Testis (tissue), 3 donors: ENCODE measurements around the gene EPS8L2. TPM values are rescaled to one million over a fixed set of nuclear protein-coding genes. Genes with fewer than 3 reads are reported as not detected.
A peak's percentile ranks its signal among the peaks of the same experiment; 100 is the strongest.
"Not testable (repeated sequence)": the region's sequence is repeated elsewhere in the genome, so short reads cannot be mapped to it uniquely, and the experiment has no call there.

ENCODE experiments used
- DNase-seq: peaks from one replicate; pipeline ENCODE4 v3.0.0-alpha.2; 2019
- H3K27ac ChIP-seq, 2 donors: fragments of 200-600 bp; sonication (generic); one replicate each; pipeline ENCODE4 v1.5.1; 2019
- H3K27me3 ChIP-seq: fragments of 200-600 bp; sonication (generic); one replicate; pipeline ENCODE4 v1.5.1; 2019
- H3K36me3 ChIP-seq: fragments of 200-600 bp; sonication (generic); one replicate; pipeline ENCODE4 v1.5.1; 2017; ENCODE audit warnings: low read depth; ENCODE audit errors: missing control alignments
- H3K4me1 ChIP-seq: fragments of 200-600 bp; sonication (generic); one replicate; pipeline ENCODE4 v1.5.1; 2019
- H3K4me3 ChIP-seq, 2 donors: fragments of 200-600 bp; sonication (generic); one replicate each; pipeline ENCODE4 v1.5.1; 2017 to 2019
- H3K9me3 ChIP-seq: fragments of 200-600 bp; sonication (generic); one replicate; pipeline ENCODE4 v1.5.1; 2017
- CTCF ChIP-seq, 3 experiments: fragments of 450-650 bp in 2 of 3; fragments of 200-600 bp in 1 of 3; sonication (generic) in 1 of 3; IDR thresholded peaks; one replicate each; pipeline ENCODE4 v1.5.1; 2016 to 2019; ENCODE audit warnings: antibody characterized with exemption in 3 of 3, mild to moderate bottlenecking in 2 of 3, moderate library complexity in 1 of 3
- POLR2A ChIP-seq: fragments of 450-650 bp; IDR thresholded peaks from one replicate; pipeline ENCODE4 v1.6.1; 2017; ENCODE audit warnings: antibody characterized with exemption, mild to moderate bottlenecking, moderate library complexity
- WGBS, 2 donors: methylation state at CpG; one replicate each; pipeline ENCODE4 v1.1.5; 2018; 5-methylcytosine and 5-hydroxymethylcytosine counted together
- intact Hi-C: fragments of 100-400 bp; cut with DNase I; formaldehyde crosslinking; loops from one replicate; pipeline ENCODE4 v1.15.1; 2023; ENCODE audit warnings: low total_unique reads
- polyA plus RNA-seq: library from polyadenylated mRNA; stranded (reverse); fragments of 350-450 nt; fragmentation: Illumina TruSeq; extraction: RNeasy Lipid Tissue Mini Kit (QIAGEN cat#74804); gene quantifications from one replicate; pipeline ENCODE4 v1.2.3, GENCODE V29; 2014; ENCODE audit warnings: low read depth, low replicate concordance; ENCODE audit not compliant: insufficient read depth
- total RNA-seq, 2 donors: library from RNA; depleted of rRNA; stranded (reverse); fragments of >200 nt; gene quantifications; one replicate each; pipeline ENCODE4 v1.2.3, GENCODE V29; 2016

EPS8L2 gene
- total and polyA plus RNA-seq, 3 donors from 2014 or later = 14.3 to 29.1 (median 27.3) TPM

GRCh38 chr11:728901-729491 lies 23.0 kb downstream of the EPS8L2 start:
- Histone ChIP-seq H3K4me1 (peaks cover 38% of the 10 kb centered on the region), H3K27me3 (no peaks in the 10 kb centered on the region), H3K36me3 (no peaks in the 10 kb centered on the region), H3K27ac (peak overlapping the region in 1 of 2 donors; percentile 83), H3K9me3 (no peaks in the 10 kb centered on the region), H3K4me3 (no peak overlapping the region)
- intact Hi-C loops = loop anchor here (10.0 kb wide), 1 partner anchor 174 kb away; no protein-coding TSS in a partner anchor
- WGBS, 2 donors = 60 to 72% methylated on average over 3 to 15 of the region's 15 CpGs
- DNase-seq = no peak
- no peak for TF ChIP-seq POLR2A
- no peak for TF ChIP-seq CTCF (IDR thresholded peaks at IDR 0.05)

- Histone ChIP-seq H3K4me1 (peaks cover 38% of the 10 kb centered on the region), H3K36me3 (no peaks in the 10 kb centered on the region), H3K4me3 (no peak overlapping the region), H3K27me3 (no peaks in the 10 kb centered on the region), H3K27ac (peak overlapping the region in 1 of 2 donors; percentile 83), H3K9me3 (no peaks in the 10 kb centered on the region)
- intact Hi-C loops = loop anchor here (10.0 kb wide), 1 partner anchor 175 kb away; no protein-coding TSS in a partner anchor
- DNase-seq = peak; percentile 54
- 50 to 51% methylated on average over 17 of the region's 17 CpGs for WGBS, 2 donors
- no peak for TF ChIP-seq CTCF (IDR thresholded peaks at IDR 0.05)
Measured at GRCh38 chr11:729492-730074, 23.6 kb downstream of the EPS8L2 start.

GRCh38 chr11:733072-733471 lies 27.0 kb downstream of the EPS8L2 start:
- Histone ChIP-seq H3K27ac (no peak overlapping the region), H3K4me1 (peaks cover 19% of the 10 kb centered on the region), H3K4me3 (no peak overlapping the region), H3K36me3 (no peaks in the 10 kb centered on the region), H3K9me3 (no peaks in the 10 kb centered on the region), H3K27me3 (no peaks in the 10 kb centered on the region)
- TF ChIP-seq CTCF (IDR thresholded peaks at IDR 0.05) (no peak), POLR2A (no peak)
- intact Hi-C loops = no loop called here
- WGBS, 2 donors = 70 to 77% methylated on average over 17 to 20 of the region's 20 CpGs
- DNase-seq = no peak

GRCh38 chr11:734541-734940 lies 28.5 kb downstream of the EPS8L2 start:
- H3K4me1 ChIP-seq, H3K9me3 ChIP-seq, DNase-seq, intact Hi-C loops, H3K27me3 ChIP-seq, H3K27ac ChIP-seq, H3K36me3 ChIP-seq: not testable (repeated sequence)
- peak overlapping the region in 1 of 2 donors; percentile 5 for H3K4me3 ChIP-seq
- 77 to 79% methylated on average over 8 to 15 of the region's 26 CpGs for WGBS, 2 donors

- Histone ChIP-seq H3K27ac (no peak overlapping the region), H3K9me3 (no peaks in the 10 kb centered on the region), H3K4me3 (peak overlapping the region in 1 of 2 donors; percentile 44), H3K27me3 (no peaks in the 10 kb centered on the region), H3K36me3 (no peaks in the 10 kb centered on the region), H3K4me1 (peaks cover 4% of the 10 kb centered on the region)
- intact Hi-C loops = no loop called here
- TF ChIP-seq CTCF (IDR thresholded peaks at IDR 0.05) = no peak
- no peak for TF ChIP-seq POLR2A
- DNase-seq = no peak
- WGBS, 2 donors = 37 to 41% methylated on average over 11 of the region's 11 CpGs
Measured at GRCh38 chr11:737366-737765, 31.3 kb downstream of the EPS8L2 start.

- H3K9me3 ChIP-seq, DNase-seq, H3K4me1 ChIP-seq, H3K4me3 ChIP-seq, H3K27me3 ChIP-seq, H3K27ac ChIP-seq, intact Hi-C loops, H3K36me3 ChIP-seq: not testable (repeated sequence)
- 37 to 56% methylated on average over 10 of the region's 10 CpGs for WGBS, 2 donors
Measured at GRCh38 chr11:737899-738298, 31.9 kb downstream of the EPS8L2 start.
